Spleen (tissue), 11 donors: Measurements from ENCODE around the gene TRMT2A. TPM values are rescaled to one million over a fixed set of nuclear protein-coding genes. Genes with fewer than 3 reads are reported as not detected.

ENCODE experiments used
- DNase-seq: peaks from one replicate; pipeline ENCODE4 v3.0.0-alpha.2; 2020
- H3K27ac ChIP-seq, 8 donors: fragments of 200-600 bp; sonication (generic) in 7 of 8; 1 replicate in 4 of 8; 2 replicates in 4 of 8; pipeline versions ENCODE4 v1.5.0 to v1.8.0; 2016 to 2021; ENCODE audit warnings: inconsistent platforms in 4 of 8, mild to moderate bottlenecking in 4 of 8, moderate library complexity in 1 of 8
- H3K27me3 ChIP-seq, 7 donors: fragments of 200-600 bp; sonication (generic) in 6 of 7; replicated peaks in 1 of 7; 1 replicate in 4 of 7; 2 replicates in 3 of 7; pipeline versions ENCODE4 v1.5.0 to v1.8.0; 2016 to 2021; ENCODE audit warnings: inconsistent platforms in 3 of 7, mild to moderate bottlenecking in 1 of 7
- H3K36me3 ChIP-seq, 6 donors: fragments of 200-600 bp; sonication (generic) in 5 of 6; 1 replicate in 4 of 6; 2 replicates in 2 of 6; pipeline versions ENCODE4 v1.5.0 to v1.8.0; 2016 to 2021; ENCODE audit warnings: inconsistent platforms in 2 of 6
- H3K4me1 ChIP-seq, 6 donors: fragments of 200-600 bp; sonication (generic) in 5 of 6; 1 replicate in 3 of 6; 2 replicates in 3 of 6; pipeline versions ENCODE4 v1.5.0 to v1.8.0; 2016 to 2021; ENCODE audit warnings: inconsistent platforms in 3 of 6
- H3K4me3 ChIP-seq, 8 donors: fragments of 200-600 bp; sonication (generic) in 7 of 8; 1 replicate in 4 of 8; 2 replicates in 4 of 8; pipeline versions ENCODE4 v1.5.0 to v1.8.0; 2016 to 2021; ENCODE audit warnings: inconsistent platforms in 4 of 8, mild to moderate bottlenecking in 4 of 8, moderate library complexity in 2 of 8
- H3K9me3 ChIP-seq, 8 donors: fragments of 200-600 bp; sonication (generic) in 7 of 8; 1 replicate in 4 of 8; 2 replicates in 4 of 8; pipeline versions ENCODE4 v1.5.0 to v1.8.0; 2016 to 2021; ENCODE audit warnings: inconsistent platforms in 4 of 8
- POLR2A ChIP-seq, 3 donors: fragments of 450-650 bp; IDR thresholded peaks; one replicate each; pipeline ENCODE4 v1.5.1; 2017; ENCODE audit warnings: antibody characterized with exemption in 3 of 3, mild to moderate bottlenecking in 1 of 3
- POLR2AphosphoS5 ChIP-seq, 3 donors: sonication (generic); formaldehyde crosslinking; IDR thresholded peaks; one replicate each; pipeline ENCODE4 v1.5.1; 2017; ENCODE audit warnings: antibody characterized with exemption in 3 of 3
- WGBS, 5 donors: extraction: QIAGEN DNeasy Blood & Tissue Kit in 3 of 5; methylation state at CpG; one replicate each; pipeline versions ENCODE4 v1.1.5 to v1.1.7; 2013 to 2018; 5-methylcytosine and 5-hydroxymethylcytosine counted together
- intact Hi-C: fragments of 100-400 bp; cut with DNase I; formaldehyde crosslinking; loops from one replicate; pipeline ENCODE4 v1.15.0; 2023; ENCODE audit warnings: low total_unique reads
- polyA plus RNA-seq, 3 donors: library from polyadenylated mRNA; stranded (reverse); fragments of 200-250 nt; gene quantifications; one replicate each; pipeline ENCODE4 v1.2.1, GENCODE V29; 2013
- total RNA-seq, 7 donors: library from RNA; depleted of rRNA in 3 of 7; stranded (reverse); fragments of >200 nt in 3 of 7; fragmentation: NEBNext Ultra II Directional in 4 of 7; extraction: Animal tissue kit (Norgen Biotek cat#: 25700) in 4 of 7; gene quantifications; one replicate each; pipeline versions ENCODE4 v1.1.0 to v1.2.1, GENCODE V29; 2016 to 2021
- TF ChIP-seq, protein P1 (sequence below), 11 experiments: fragments of 200-600 bp in 7 of 11; fragments of 450-650 bp in 4 of 11; sonication (generic) in 4 of 11; IDR thresholded peaks in 8 of 11; conservative IDR thresholded peaks in 3 of 11; 1 replicate in 7 of 11; 2 replicates in 4 of 11; pipeline versions ENCODE4 v1.4.0 to v1.8.0; 2016 to 2021; ENCODE audit warnings: antibody characterized with exemption in 11 of 11, inconsistent platforms in 4 of 11, mild to moderate bottlenecking in 1 of 11
- donor health status: healthy with polysubstance abuse.
- donor health status: DM: no; HTN: no; CAD: no; lungs with moderate emphysema.
- donor health status: DM: no; HTN: no; CAD: no.
- donor health status: Bipolar disorder and iron deficiency.
- donor health status: healthy.
- donor health status: DM: no; HTN: no; CAD: no.
- donor health status: DM: yes; HTN: yes; CAD: no.

TRMT2A gene
- total and polyA plus RNA-seq, 10 donors = 70.4 to 142 (median 79.5) TPM

DNA sequence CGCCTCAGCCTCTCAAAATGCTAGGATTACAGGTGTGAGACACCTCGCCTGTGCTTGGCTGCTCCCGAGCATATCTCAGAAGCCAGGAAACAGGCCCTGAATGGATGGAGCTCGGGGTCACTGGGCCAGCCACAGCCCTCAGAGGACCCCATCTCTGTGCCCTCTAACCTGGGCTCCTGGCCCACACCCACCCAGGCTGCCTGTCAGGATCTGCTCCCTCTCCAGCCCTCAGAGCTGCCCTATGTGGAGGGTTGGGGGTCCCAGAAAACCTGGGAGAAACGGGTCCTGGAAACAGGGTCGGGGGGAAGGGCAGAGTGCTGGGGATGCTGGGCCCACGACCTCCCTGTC lies 39.0 kb upstream of the TRMT2A start:
- no peak for DNase-seq
- Histone ChIP-seq H3K9me3 (no peaks in the 10 kb centered on the region), H3K27ac (peak overlapping the region in 2 of 8 donors; percentile 1 to 3), H3K36me3 (no peaks in the 10 kb centered on the region), H3K4me1 (peaks cover 4 to 49% (median 24%) of the 10 kb centered on the region in 6 donors), H3K27me3 (peaks cover 0 to 58% (median 0%) of the 10 kb centered on the region in 7 donors), H3K4me3 (no peak overlapping the region)
- TF ChIP-seq POLR2A (IDR thresholded peaks at IDR 0.05) (no peak), POLR2AphosphoS5 (IDR thresholded peaks at IDR 0.05) (no peak)
- TF ChIP-seq, protein P1, sequence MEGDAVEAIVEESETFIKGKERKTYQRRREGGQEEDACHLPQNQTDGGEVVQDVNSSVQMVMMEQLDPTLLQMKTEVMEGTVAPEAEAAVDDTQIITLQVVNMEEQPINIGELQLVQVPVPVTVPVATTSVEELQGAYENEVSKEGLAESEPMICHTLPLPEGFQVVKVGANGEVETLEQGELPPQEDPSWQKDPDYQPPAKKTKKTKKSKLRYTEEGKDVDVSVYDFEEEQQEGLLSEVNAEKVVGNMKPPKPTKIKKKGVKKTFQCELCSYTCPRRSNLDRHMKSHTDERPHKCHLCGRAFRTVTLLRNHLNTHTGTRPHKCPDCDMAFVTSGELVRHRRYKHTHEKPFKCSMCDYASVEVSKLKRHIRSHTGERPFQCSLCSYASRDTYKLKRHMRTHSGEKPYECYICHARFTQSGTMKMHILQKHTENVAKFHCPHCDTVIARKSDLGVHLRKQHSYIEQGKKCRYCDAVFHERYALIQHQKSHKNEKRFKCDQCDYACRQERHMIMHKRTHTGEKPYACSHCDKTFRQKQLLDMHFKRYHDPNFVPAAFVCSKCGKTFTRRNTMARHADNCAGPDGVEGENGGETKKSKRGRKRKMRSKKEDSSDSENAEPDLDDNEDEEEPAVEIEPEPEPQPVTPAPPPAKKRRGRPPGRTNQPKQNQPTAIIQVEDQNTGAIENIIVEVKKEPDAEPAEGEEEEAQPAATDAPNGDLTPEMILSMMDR (IDR thresholded peaks at IDR 0.05 in 8 of 11, conservative IDR thresholded peaks at IDR 0.05 in 3 of 11) = no peak
- intact Hi-C loops = loop anchor here (2.0 to 5.0 kb wide), 2 partner anchors 111 to 129 kb away; partner anchors contain the start of gene RTN4R
- WGBS, 5 donors = 55 to 73% (median 63%) methylated on average over 4 to 7 of the region's 7 CpGs

GRCh38 chr22:20155330-20156041 lies 38.5 kb upstream of the TRMT2A start:
- TF ChIP-seq POLR2A (IDR thresholded peaks at IDR 0.05) = no peak
- TF ChIP-seq, protein P1 (IDR thresholded peaks at IDR 0.05 in 8 of 11, conservative IDR thresholded peaks at IDR 0.05 in 3 of 11) = no peak
- peak; percentile 52 to 79 (median 76) for TF ChIP-seq POLR2AphosphoS5 (IDR thresholded peaks at IDR 0.05)
- H3K36me3 ChIP-seq = no peaks in the 10 kb centered on the region
- H3K27me3 ChIP-seq = peaks cover 0 to 58% (median 0%) of the 10 kb centered on the region in 7 donors
- WGBS, 5 donors = 30 to 55% (median 45%) methylated on average over 8 to 30 of the region's 30 CpGs
- peak; percentile 90 for DNase-seq
- H3K27ac ChIP-seq = peak overlapping the region in 2 of 8 donors; percentile 10 to 36
- peak overlapping the region in 2 of 8 donors; percentile 27 to 51 for H3K4me3 ChIP-seq
- peaks cover 4 to 49% (median 24%) of the 10 kb centered on the region in 6 donors for H3K4me1 ChIP-seq
- no peaks in the 10 kb centered on the region for H3K9me3 ChIP-seq
- intact Hi-C loops = loop anchor here (2.0 to 5.0 kb wide), 2 partner anchors 112 to 129 kb away; partner anchors contain the start of gene RTN4R

DNA sequence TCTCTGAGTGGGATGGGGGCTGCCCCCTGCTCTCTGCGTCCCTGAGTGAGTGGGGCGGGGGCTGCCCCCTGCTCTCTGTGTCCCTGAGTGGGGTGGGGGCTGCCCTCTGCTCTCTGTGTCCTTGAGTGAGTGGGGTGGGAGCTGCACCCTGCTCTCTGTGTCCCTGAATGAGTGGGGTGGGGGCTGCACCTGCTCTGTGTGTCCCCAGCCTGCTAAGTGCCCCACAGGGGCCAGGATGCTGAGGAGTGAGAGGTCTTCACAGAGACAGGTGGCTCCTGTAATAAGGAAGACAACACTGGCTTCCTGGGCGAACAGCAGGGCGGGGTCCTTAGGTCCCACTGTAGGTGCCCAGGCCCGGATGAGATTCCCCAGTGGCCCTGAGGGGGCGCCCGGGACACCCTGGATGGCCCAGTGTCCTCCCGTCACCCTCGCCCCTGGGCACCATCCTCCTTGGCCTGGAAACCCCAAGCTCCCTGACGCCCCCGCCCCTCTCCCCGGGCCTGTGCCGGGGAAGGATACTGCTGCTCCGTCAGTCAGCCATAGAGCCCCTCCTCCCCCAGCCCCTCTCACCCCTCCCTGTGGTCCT lies 37.7 kb upstream of the TRMT2A start:
- peak overlapping the region in 2 of 8 donors; percentile 27 to 51 for H3K4me3 ChIP-seq

More for the DNA sequence above, 37.7 kb upstream of the TRMT2A start:
- H3K36me3 ChIP-seq = no peaks in the 10 kb centered on the region
- TF ChIP-seq, protein P1 (IDR thresholded peaks at IDR 0.05 in 8 of 11, conservative IDR thresholded peaks at IDR 0.05 in 3 of 11) = no peak
- TF ChIP-seq POLR2AphosphoS5 (IDR thresholded peaks at IDR 0.05) (no peak), POLR2A (IDR thresholded peaks at IDR 0.05) (no peak)
- H3K9me3 ChIP-seq = no peaks in the 10 kb centered on the region
- DNase-seq = no peak
- H3K4me1 ChIP-seq = peaks cover 4 to 49% (median 24%) of the 10 kb centered on the region in 6 donors
- WGBS, 5 donors = 41 to 68% (median 57%) methylated on average over 9 to 14 of the region's 14 CpGs
- H3K27me3 ChIP-seq = peaks cover 0 to 52% (median 0%) of the 10 kb centered on the region in 7 donors
- peak overlapping the region in 2 of 8 donors; percentile 10 to 36 for H3K27ac ChIP-seq
- intact Hi-C loops = loop anchor here (5.0 kb wide), 1 partner anchor 113 kb away; the partner anchor contains the start of gene RTN4R
